OCI-LY7 (cell line): ENCODE data around the gene TOR1A.

Source experiments
- CTCF ChIP-seq: fragments of 200-600 bp; sonication (generic); conservative IDR thresholded peaks from 2 replicates; pipeline ENCODE4 v1.5.1; 2014; ENCODE audit warnings: mild to moderate bottlenecking, antibody characterized with exemption, low read length, moderate library complexity, mixed read lengths
- EZH2phosphoT487 ChIP-seq: fragments of 200-600 bp; sonication (generic); IDR thresholded peaks from 2 replicates; pipeline ENCODE4 v1.6.1; 2018; ENCODE audit warnings: low read depth, borderline replicate concordance, mild to moderate bottlenecking, mixed run types, antibody characterized with exemption, low read length, moderate library complexity, mixed read lengths

GRCh38 chr9:129857207-129857606 is 33.3 kb upstream of the TOR1A start:
- no peak for TF ChIP-seq CTCF
- TF ChIP-seq EZH2phosphoT487, result no peak
